Motor neuron (in vitro differentiated cells): Measurements from ENCODE around the gene PELI2. TPM values are rescaled to one million over a fixed set of nuclear protein-coding genes. Genes with fewer than 3 reads are reported as not detected.

Experiments
- ATAC-seq, 8 experiments: fragments of 200-7000 bp; cut with Tn5 transposase; replicated peaks in 6 of 8; 2 replicates each; pipeline ENCODE4 v1.8.0; 2021; ENCODE audit warnings: mild to moderate bottlenecking in 8 of 8, moderate library complexity in 8 of 8
- H3K27ac ChIP-seq, 2 donors: fragments of 250-450 bp; sonication (Bioruptor Pico); 2 replicates each; pipeline ENCODE4 v1.9.0; 2021; ENCODE audit warnings: antibody characterized with exemption in 2 of 2, mild to moderate bottlenecking in 2 of 2, moderate library complexity in 1 of 2
- H3K4me1 ChIP-seq, 2 donors: fragments of 250-450 bp; sonication (Bioruptor Pico); replicated peaks in 1 of 2; 2 replicates each; pipeline ENCODE4 v1.6.1; 2021; ENCODE audit warnings: antibody characterized with exemption in 2 of 2, mild to moderate bottlenecking in 2 of 2, moderate library complexity in 1 of 2
- H3K4me3 ChIP-seq, 5 donors: fragments of 250-450 bp; sonication (Bioruptor Pico); 2 replicates each; pipeline ENCODE4 v1.9.0; 2021; ENCODE audit warnings: antibody characterized with exemption in 5 of 5, mild to moderate bottlenecking in 5 of 5, moderate library complexity in 4 of 5
- WGBS, 10 experiments: fragments of 450-650 bp; shearing (Covaris generic); methylation state at CpG; one replicate each; pipeline ENCODE4 v1.0.0; 2022; 5-methylcytosine and 5-hydroxymethylcytosine counted together
- in situ Hi-C, 9 experiments: fragments of 400-800 bp; cut with MboI; loops; one replicate each; pipeline ENCODE4 v1.15.0; 2021; ENCODE audit warnings: low sequenced_read_pairs in 9 of 9, low pct_unique_long_range_greater_than_20kb in 2 of 9; ENCODE audit not compliant: unreplicated experiment in 9 of 9
- total RNA-seq, 8 experiments: library from RNA; unstranded; fragments of 300-600 nt; gene quantifications; 2 replicates each; pipeline versions ENCODE4 v1.2.3 to v1.2.4, GENCODE V29; 2022

PELI2 gene
- total RNA-seq, 8 experiments from 2014 or later, result 3.7 to 18.4 (median 8.9) TPM

- ATAC-seq, result no peak
- in situ Hi-C loops, result no loop called here
- whole genome bisulfite sequencing, 10 experiments, result 40 to 100% (median 80%) methylated on average over 1 to 7 of the region's 7 CpGs
- Histone ChIP-seq H3K4me3 (no peak overlapping the region), H3K4me1 (peaks cover 39% of the 10 kb centered on the region in 2 donors), H3K27ac (no peak overlapping the region)
Observed at GRCh38 chr14:56221382-56222128, 103.3 kb downstream of the PELI2 start.

GRCh38 chr14:56224229-56224628 lies 106.0 kb downstream of the PELI2 start:
- peak in 2 of 8 experiments; percentile 16 to 30 for ATAC-seq
- Histone ChIP-seq H3K27ac (no peak overlapping the region), H3K4me3 (no peak overlapping the region), H3K4me1 (peaks cover 28 to 30% of the 10 kb centered on the region in 2 donors)
- 14 to 100% (median 35%) methylated on average over 1 of the region's 1 CpG; no CpG with 5 or more reads in 4 of the 10 experiments for WGBS, 10 experiments
- in situ Hi-C loops, result no loop called here

GRCh38 chr14:56224691-56225681 lies 106.8 kb downstream of the PELI2 start:
- in situ Hi-C loops, result no loop called here
- H3K4me3 ChIP-seq, result no peak overlapping the region
- 20 to 96% (median 61%) methylated on average over 1 to 8 of the region's 17 CpGs; no CpG with 5 or more reads in 2 of the 10 experiments for WGBS, 10 experiments
- peak overlapping the region; percentile 9 to 56 for H3K27ac ChIP-seq
- H3K4me1 ChIP-seq, result peaks cover 20 to 23% of the 10 kb centered on the region in 2 donors
- ATAC-seq, result peak in 5 of 8 experiments; percentile 82 to 96 (median 88)

- no peak for ATAC-seq
- in situ Hi-C loops, result no loop called here
- Histone ChIP-seq H3K4me1 (no peaks in the 10 kb centered on the region), H3K4me3 (no peak overlapping the region), H3K27ac (no peak overlapping the region)
- 58 to 100% (median 97%) methylated on average over 1 to 4 of the region's 4 CpGs; no CpG with 5 or more reads in 1 of the 10 experiments for WGBS, 10 experiments
Observed at GRCh38 chr14:56235388-56235787, 117.2 kb downstream of the PELI2 start.

- in situ Hi-C loops, result no loop called here
Observed at GRCh38 chr14:56237398-56237797, 119.2 kb downstream of the PELI2 start.

GRCh38 chr14:56241461-56241860 lies 123.2 kb downstream of the PELI2 start:
- H3K27ac ChIP-seq, result no peak overlapping the region
- ATAC-seq, result no peak
- in situ Hi-C loops, result no loop called here
- no peak overlapping the region for H3K4me3 ChIP-seq
- 65 to 94% (median 79%) methylated on average over 2 to 6 of the region's 6 CpGs; no CpG with 5 or more reads in 1 of the 10 experiments for WGBS, 10 experiments
- H3K4me1 ChIP-seq, result no peaks in the 10 kb centered on the region

More at GRCh38 chr14:56237398-56237797, 119.2 kb downstream of the PELI2 start:
- WGBS, 10 experiments, result 50 to 93% (median 83%) methylated on average over 1 to 2 of the region's 2 CpGs; no CpG with 5 or more reads in 3 of the 10 experiments
- no peak overlapping the region for H3K4me3 ChIP-seq
- no peak overlapping the region for H3K27ac ChIP-seq
- no peak for ATAC-seq
- H3K4me1 ChIP-seq, result no peaks in the 10 kb centered on the region

- Histone ChIP-seq H3K4me1 (no peaks in the 10 kb centered on the region), H3K4me3 (no peak overlapping the region), H3K27ac (no peak overlapping the region)
- in situ Hi-C loops, result no loop called here
- ATAC-seq, result no peak
- WGBS, 10 experiments, result 53 to 100% (median 75%) methylated on average over 1 to 2 of the region's 2 CpGs; no CpG with 5 or more reads in 3 of the 10 experiments
Observed at GRCh38 chr14:56243110-56243509, 124.9 kb downstream of the PELI2 start.

- Histone ChIP-seq H3K27ac (no peak overlapping the region), H3K4me1 (no peaks in the 10 kb centered on the region), H3K4me3 (no peak overlapping the region)
- in situ Hi-C loops, result no loop called here
- peak in 3 of 8 experiments; percentile 95 to 99 (median 96) for ATAC-seq
- WGBS, 10 experiments, result 0 to 100% (median 67%) methylated on average over 1 to 5 of the region's 5 CpGs; no CpG with 5 or more reads in 1 of the 10 experiments
Observed at GRCh38 chr14:56244138-56244789, 126.1 kb downstream of the PELI2 start.

- WGBS, 10 experiments, result 33 to 100% (median 72%) methylated on average over 2 to 5 of the region's 5 CpGs; no CpG with 5 or more reads in 1 of the 10 experiments
- no peaks in the 10 kb centered on the region for H3K4me1 ChIP-seq
- no peak overlapping the region for H3K4me3 ChIP-seq
- no peak overlapping the region for H3K27ac ChIP-seq
- in situ Hi-C loops, result no loop called here
- ATAC-seq, result no peak
Observed at GRCh38 chr14:56247495-56248200, 129.4 kb downstream of the PELI2 start.

GRCh38 chr14:56248442-56248841 lies 130.2 kb downstream of the PELI2 start:
- H3K4me1 ChIP-seq, result no peaks in the 10 kb centered on the region
- no peak overlapping the region for H3K4me3 ChIP-seq
- ATAC-seq, result no peak
- H3K27ac ChIP-seq, result no peak overlapping the region
- in situ Hi-C loops, result no loop called here
- WGBS, 10 experiments, result 67 to 100% (median 87%) methylated on average over 1 to 4 of the region's 5 CpGs; no CpG with 5 or more reads in 2 of the 10 experiments

- ATAC-seq, result peak in 4 of 8 experiments; percentile 41 to 59 (median 50)
- 53 to 100% (median 88%) methylated on average over 1 to 4 of the region's 4 CpGs; no CpG with 5 or more reads in 2 of the 10 experiments for WGBS, 10 experiments
Observed at GRCh38 chr14:56261046-56261445, 142.8 kb downstream of the PELI2 start.

GRCh38 chr14:56262530-56262929 lies 144.3 kb downstream of the PELI2 start:
- 48 to 100% (median 91%) methylated on average over 2 to 3 of the region's 3 CpGs for WGBS, 10 experiments
- Histone ChIP-seq H3K4me1 (no peaks in the 10 kb centered on the region), H3K27ac (no peak overlapping the region), H3K4me3 (no peak overlapping the region)
- in situ Hi-C loops, result no loop called here
- no peak for ATAC-seq

More at GRCh38 chr14:56261046-56261445, 142.8 kb downstream of the PELI2 start:
- H3K4me3 ChIP-seq, result no peak overlapping the region
- no peak overlapping the region for H3K27ac ChIP-seq
- in situ Hi-C loops, result no loop called here
- H3K4me1 ChIP-seq, result no peaks in the 10 kb centered on the region
